ENCODE data around the gene OLA1. TPM values are rescaled to one million over a fixed set of nuclear protein-coding genes. Genes with fewer than 3 reads are reported as not detected.

OLA1 gene
- total RNA-seq, 1 experiment from 2014 or later: 109 TPM

GRCh38 chr2:174062934-174063333, 185.4 kb downstream of the OLA1 start (continued):
- no peak for TF ChIP-seq MAX (CRISPR knock-in tag; IDR thresholded peaks at IDR 0.05)
- TF ChIP-seq RELA (CRISPR knock-in tag; IDR thresholded peaks at IDR 0.05; ENCODE audit: borderline replicate concordance): no peak
- no peak for TF ChIP-seq NR2C2 (CRISPR knock-in tag; IDR thresholded peaks at IDR 0.05)
- no peak for TF ChIP-seq ZNF425 (CRISPR knock-in tag; conservative IDR thresholded peaks at IDR 0.05)

- CTCF ChIA-PET: interaction anchor here (0.5 kb wide), 1 partner anchor 32 kb away, joined by 3 read pairs; no protein-coding TSS in a partner anchor
- peaks cover 20% of the 10 kb centered on the region for H3K36me3 Mint-ChIP-seq
- H3K4me3 Mint-ChIP-seq: no peak overlapping the region
- 0 out of 2 replicates have a peak, but pooled peaks cover 3% of the 10 kb centered on the region for H3K27me3 Mint-ChIP-seq (ENCODE audit: low read depth)
- POLR2A ChIA-PET: no interaction called here
- H3K27ac Mint-ChIP-seq: no peak overlapping the region
- no peak for ATAC-seq
- no peak for DNase-seq (ENCODE audit: low spot score)
- TF ChIP-seq ZNF671 (CRISPR knock-in tag; IDR thresholded peaks at IDR 0.05): no peak
- no peak for TF ChIP-seq ZNF263 (CRISPR knock-in tag; IDR thresholded peaks at IDR 0.05; ENCODE audit: low read depth)
- no peak for TF ChIP-seq CTCF (IDR thresholded peaks at IDR 0.05)
- no peak for TF ChIP-seq ZNF281 (CRISPR knock-in tag; IDR thresholded peaks at IDR 0.05)
- TF ChIP-seq E2F1 (CRISPR knock-in tag; IDR thresholded peaks at IDR 0.05): no peak
- TF ChIP-seq NR2C2 (CRISPR knock-in tag; IDR thresholded peaks at IDR 0.05): no peak
- no peak for TF ChIP-seq KAT7 (CRISPR knock-in tag; IDR thresholded peaks at IDR 0.05; ENCODE audit: borderline replicate concordance)
- TF ChIP-seq EMX1 (CRISPR knock-in tag; IDR thresholded peaks at IDR 0.05): no peak
- no peak for TF ChIP-seq NR3C1 (CRISPR knock-in tag; conservative IDR thresholded peaks at IDR 0.05; ENCODE audit: low read depth)
- TF ChIP-seq CDX4 (CRISPR knock-in tag; IDR thresholded peaks at IDR 0.05; ENCODE audit: borderline replicate concordance): no peak
- TF ChIP-seq SMAD3 (CRISPR knock-in tag; IDR thresholded peaks at IDR 0.05; ENCODE audit: borderline replicate concordance): no peak
- no peak for TF ChIP-seq ZNF121 (CRISPR knock-in tag; IDR thresholded peaks at IDR 0.05)
- TF ChIP-seq ATF2 (CRISPR knock-in tag; IDR thresholded peaks at IDR 0.05; ENCODE audit: borderline replicate concordance, low read depth): no peak
- no peak for TF ChIP-seq USF2 (CRISPR knock-in tag; IDR thresholded peaks at IDR 0.05)
- no peak for TF ChIP-seq ZNF232 (CRISPR knock-in tag; IDR thresholded peaks at IDR 0.05)
- TF ChIP-seq MAX (CRISPR knock-in tag; IDR thresholded peaks at IDR 0.05): no peak
- no peak for TF ChIP-seq AFF4 (CRISPR knock-in tag; IDR thresholded peaks at IDR 0.05; ENCODE audit: borderline replicate concordance)
- H3K9me3 Mint-ChIP-seq: peaks cover 29% of the 10 kb centered on the region
- peaks cover 25% of the 10 kb centered on the region for H3K4me1 Mint-ChIP-seq
These were observed 188.5 kb downstream of the OLA1 start for GRCh38 chr2:174059884-174060244.

Measured in WTC11 (cell line).